GM12891 (cell line): ENCODE data around the gene RBFOX1.

Source experiments
- POLR2A ChIP-seq: IDR thresholded peaks from 2 replicates; pipeline ENCODE4 v1.6.1; 2011; ENCODE audit warnings: low read depth, low read length, control low read depth
- POLR2AphosphoS5 ChIP-seq: IDR thresholded peaks from 2 replicates; pipeline ENCODE4 v1.6.1; 2011; ENCODE audit warnings: low read depth, low read length, control low read depth
- SPI1 ChIP-seq: IDR thresholded peaks from 2 replicates; pipeline ENCODE4 v1.6.1; 2011; ENCODE audit warnings: low read depth, low read length, control low read depth
- TAF1 ChIP-seq: IDR thresholded peaks from 2 replicates; pipeline ENCODE4 v1.6.1; 2011; ENCODE audit warnings: low read depth, low read length, control low read depth

DNA sequence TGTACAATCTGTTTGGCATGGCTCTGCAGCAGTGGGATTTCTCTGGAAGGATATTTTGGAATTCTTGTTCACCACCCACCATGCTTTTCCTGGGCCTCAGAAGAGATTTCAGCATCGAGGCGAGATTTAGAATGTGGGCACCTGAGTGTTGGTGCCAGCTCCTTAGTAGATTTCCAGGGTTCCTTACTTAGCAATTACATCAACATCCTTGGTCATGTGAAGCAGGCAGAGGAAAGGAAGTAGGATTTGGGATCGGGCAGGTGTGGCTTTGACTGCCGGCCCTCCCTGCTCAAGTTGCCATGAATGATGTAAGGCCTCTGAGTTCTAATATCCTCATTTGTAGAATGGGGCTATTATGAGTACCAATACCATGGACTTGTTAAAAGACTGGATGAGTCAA, 13.1 kb upstream of the RBFOX1 start:
- TF ChIP-seq POLR2AphosphoS5 (no peak), POLR2A (no peak), TAF1 (no peak), SPI1 (no peak)
